ENCODE results near the gene DKKL1.
A peak's percentile ranks its signal among the peaks of the same experiment; 100 is the strongest.

The DKKL1 gene

DNA sequence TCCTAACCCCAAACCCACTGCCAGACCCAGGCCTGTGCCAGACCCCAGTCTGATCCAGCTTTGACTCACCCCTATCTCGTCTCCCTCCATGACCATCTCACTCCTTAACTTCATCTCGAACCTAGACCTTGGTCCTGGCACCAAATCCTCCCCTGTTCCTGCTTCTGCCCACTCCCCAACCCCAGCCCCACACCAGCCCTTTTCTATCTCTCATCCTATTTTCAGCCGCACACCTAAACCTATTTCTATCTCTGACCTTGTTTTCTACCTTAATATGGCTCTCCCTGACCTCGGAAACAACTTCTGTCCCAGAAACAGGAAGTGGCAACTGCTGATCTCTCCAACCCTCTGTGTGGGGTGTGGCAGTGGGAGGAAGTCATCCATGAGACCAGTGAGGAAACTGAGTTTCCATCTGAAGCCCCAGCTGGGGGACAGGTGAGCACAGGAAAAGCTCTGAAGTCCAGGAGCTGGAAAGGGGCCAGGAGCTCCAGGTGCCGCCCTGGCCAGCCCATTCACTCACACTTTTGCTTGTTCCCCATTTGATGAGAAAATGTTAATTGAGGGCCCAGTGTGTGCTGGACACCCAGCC lies 45.9 kb downstream of the DKKL1 start:
- no peaks in the 10 kb centered on the region for H3K9me3 Mint-ChIP-seq
- H3K36me3 Mint-ChIP-seq (ENCODE audit: low read depth): peaks cover 5% of the 10 kb centered on the region
- DNase-seq (ENCODE audit: low spot score): no peak
- peak overlapping the region; percentile 71 for H3K4me3 Mint-ChIP-seq
- peaks cover 53% of the 10 kb centered on the region for H3K4me1 Mint-ChIP-seq (ENCODE audit: low read depth)
- peaks cover 3% of the 10 kb centered on the region for H3K27me3 Mint-ChIP-seq (ENCODE audit: low read depth)
- peak overlapping the region; percentile 96 for H3K27ac Mint-ChIP-seq

DNA sequence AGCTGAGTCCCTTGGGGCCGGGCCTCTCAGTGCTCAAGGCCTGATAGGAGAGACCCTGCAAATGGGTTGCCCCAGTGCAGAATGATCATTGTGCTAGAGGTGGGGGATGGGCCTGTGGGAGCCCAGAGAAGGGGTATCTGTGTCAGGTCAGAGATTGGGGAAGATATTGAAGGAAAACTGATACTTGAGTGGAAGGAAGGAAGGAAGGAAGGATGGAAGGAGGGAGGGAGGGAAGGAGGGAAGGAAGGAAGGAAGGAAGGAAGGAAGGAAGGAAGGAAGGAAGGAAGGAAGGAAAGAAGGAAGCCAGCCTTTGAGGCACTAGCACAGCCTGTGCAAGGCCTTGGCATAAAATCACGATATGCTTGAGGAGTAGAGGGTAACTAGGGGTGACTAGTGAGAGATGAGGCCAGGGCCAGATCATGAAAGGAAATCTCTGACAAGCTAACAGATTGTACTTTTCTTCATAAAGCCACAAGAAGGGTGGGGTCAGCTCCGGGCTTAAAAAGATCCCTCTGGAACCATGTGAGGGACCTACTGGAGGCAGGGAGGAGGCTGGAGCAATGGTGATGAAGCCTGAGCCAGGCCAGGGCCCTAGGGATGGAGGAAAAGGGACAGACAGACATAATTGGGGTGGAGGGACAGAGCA lies 48.1 kb downstream of the DKKL1 start:
- no peak overlapping the region for H3K4me3 Mint-ChIP-seq
- H3K27ac Mint-ChIP-seq: peak overlapping the region; percentile 62
- H3K9me3 Mint-ChIP-seq: no peaks in the 10 kb centered on the region
- no peak for DNase-seq (ENCODE audit: low spot score)
- H3K36me3 Mint-ChIP-seq (ENCODE audit: low read depth): peaks cover 5% of the 10 kb centered on the region
- peaks cover 47% of the 10 kb centered on the region for H3K4me1 Mint-ChIP-seq (ENCODE audit: low read depth)
- H3K27me3 Mint-ChIP-seq (ENCODE audit: low read depth): peaks cover 6% of the 10 kb centered on the region

DNA sequence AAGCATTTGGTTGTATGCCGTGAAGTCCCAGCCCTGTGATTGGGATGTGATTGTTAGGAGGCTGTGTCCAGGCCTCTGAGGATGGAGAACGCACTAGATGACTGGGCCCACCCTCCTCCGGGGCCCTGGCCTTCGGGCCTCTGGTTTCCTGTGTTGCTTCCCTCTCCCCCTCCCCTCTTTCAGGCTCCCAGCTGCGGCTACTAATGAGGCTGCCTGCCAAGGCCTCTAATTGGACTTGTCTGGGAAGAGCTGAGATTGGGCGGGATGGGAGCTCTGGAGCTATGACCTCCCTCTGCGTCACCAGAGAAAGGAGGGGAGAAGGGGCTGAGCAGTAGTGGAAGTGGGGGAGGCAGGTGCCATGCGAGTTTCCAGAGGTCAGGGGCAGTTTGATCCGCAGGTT lies 49.7 kb downstream of the DKKL1 start:
- DNase-seq (ENCODE audit: low spot score): no peak
- peaks cover 5% of the 10 kb centered on the region for H3K36me3 Mint-ChIP-seq (ENCODE audit: low read depth)
- peaks cover 14% of the 10 kb centered on the region for H3K27me3 Mint-ChIP-seq (ENCODE audit: low read depth)
- no peak overlapping the region for H3K4me3 Mint-ChIP-seq
- no peak overlapping the region for H3K27ac Mint-ChIP-seq
- no peaks in the 10 kb centered on the region for H3K9me3 Mint-ChIP-seq
- peaks cover 33% of the 10 kb centered on the region for H3K4me1 Mint-ChIP-seq (ENCODE audit: low read depth)

DNA sequence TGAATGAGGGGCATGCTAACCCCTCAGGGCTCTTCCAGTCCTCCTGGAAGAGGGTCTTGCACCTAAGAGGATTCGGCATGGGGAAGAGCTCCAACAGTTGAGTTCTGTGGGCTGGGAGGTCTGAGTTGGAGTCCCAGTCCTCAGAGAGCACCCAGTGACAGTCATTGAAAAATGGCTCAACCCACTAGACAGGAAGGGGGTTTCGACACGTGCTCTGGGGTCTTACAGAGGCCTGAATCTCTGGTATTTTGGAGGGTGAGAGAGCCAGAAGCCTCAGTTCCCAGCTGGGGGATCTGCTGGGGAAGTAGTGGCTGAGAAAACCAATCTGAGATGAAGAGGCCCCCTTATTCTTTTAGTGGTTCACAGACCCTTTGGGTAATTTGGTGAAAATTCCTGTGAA lies 50.6 kb downstream of the DKKL1 start:
- H3K9me3 Mint-ChIP-seq: no peaks in the 10 kb centered on the region
- peaks cover 25% of the 10 kb centered on the region for H3K4me1 Mint-ChIP-seq (ENCODE audit: low read depth)
- no peak overlapping the region for H3K4me3 Mint-ChIP-seq
- no peak overlapping the region for H3K27ac Mint-ChIP-seq
- peaks cover 22% of the 10 kb centered on the region for H3K27me3 Mint-ChIP-seq (ENCODE audit: low read depth)
- H3K36me3 Mint-ChIP-seq (ENCODE audit: low read depth): peaks cover 3% of the 10 kb centered on the region
- DNase-seq (ENCODE audit: low spot score): no peak

DNA sequence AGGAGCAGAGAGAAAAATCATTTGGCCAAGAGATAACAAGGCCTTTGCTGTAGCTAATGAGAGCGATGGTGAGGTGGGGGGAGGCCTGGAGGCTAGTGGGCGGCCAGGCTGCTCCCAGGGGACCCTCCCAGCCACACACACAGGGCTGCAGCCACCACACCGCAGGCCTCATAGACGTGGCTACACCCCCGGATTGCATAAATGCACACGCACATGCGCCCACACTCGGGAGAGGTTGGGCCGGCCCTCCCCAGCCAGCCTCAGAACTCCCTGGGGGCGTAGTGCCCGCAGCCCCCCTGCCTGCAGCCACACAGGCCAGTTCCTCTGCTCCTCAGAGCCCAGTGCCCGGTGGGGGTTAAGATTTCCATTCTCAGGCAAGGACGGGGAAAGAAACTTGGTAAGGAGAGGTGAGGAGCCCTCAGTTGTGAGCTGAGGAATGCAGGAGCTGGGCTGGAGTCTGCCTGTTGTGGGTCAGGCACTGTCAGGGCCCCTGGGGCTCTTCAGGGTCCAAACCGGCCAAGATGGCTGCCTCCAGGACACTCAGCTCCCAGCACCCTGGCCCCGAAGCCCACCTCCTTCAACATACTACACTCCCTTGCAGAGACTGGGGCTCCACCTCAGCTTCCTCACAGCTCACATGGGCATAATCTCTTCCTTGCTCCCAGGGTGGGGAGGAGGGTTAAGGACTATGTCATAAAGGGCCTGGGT lies 51.6 kb downstream of the DKKL1 start:
- Mint-ChIP-seq H3K27ac (no peak overlapping the region), H3K36me3 (ENCODE audit: low read depth) (peaks cover 1% of the 10 kb centered on the region), H3K9me3 (no peaks in the 10 kb centered on the region), H3K27me3 (ENCODE audit: low read depth) (peaks cover 32% of the 10 kb centered on the region), H3K4me3 (no peak overlapping the region), H3K4me1 (ENCODE audit: low read depth) (peaks cover 15% of the 10 kb centered on the region)
- DNase-seq (ENCODE audit: low spot score): no peak

DNA sequence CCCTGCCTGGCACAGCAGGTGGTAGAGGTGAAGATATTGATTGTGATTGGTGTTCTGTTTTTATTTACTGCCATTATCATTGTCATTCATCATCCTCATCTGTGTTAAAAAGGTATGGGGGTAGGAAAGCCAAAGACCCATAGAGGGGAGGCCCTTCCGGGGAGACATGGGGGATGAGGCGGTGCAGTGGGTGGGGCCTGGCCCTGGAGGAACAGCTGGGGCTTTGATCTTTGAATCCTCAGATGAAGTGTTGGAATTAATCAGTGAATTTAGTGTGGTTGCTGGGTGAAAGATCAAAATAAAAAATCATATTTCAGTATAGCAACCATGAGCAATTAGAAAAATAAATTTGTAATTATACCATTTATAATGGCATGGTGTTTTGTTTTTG lies 52.1 kb downstream of the DKKL1 start:
- H3K27me3 Mint-ChIP-seq (ENCODE audit: low read depth): peaks cover 38% of the 10 kb centered on the region
- H3K27ac Mint-ChIP-seq: peak overlapping the region; percentile 5
- H3K4me3 Mint-ChIP-seq: no peak overlapping the region
- H3K9me3 Mint-ChIP-seq: no peaks in the 10 kb centered on the region
- peaks cover 1% of the 10 kb centered on the region for H3K36me3 Mint-ChIP-seq (ENCODE audit: low read depth)
- DNase-seq (ENCODE audit: low spot score): no peak
- H3K4me1 Mint-ChIP-seq (ENCODE audit: low read depth): peaks cover 15% of the 10 kb centered on the region

DNA sequence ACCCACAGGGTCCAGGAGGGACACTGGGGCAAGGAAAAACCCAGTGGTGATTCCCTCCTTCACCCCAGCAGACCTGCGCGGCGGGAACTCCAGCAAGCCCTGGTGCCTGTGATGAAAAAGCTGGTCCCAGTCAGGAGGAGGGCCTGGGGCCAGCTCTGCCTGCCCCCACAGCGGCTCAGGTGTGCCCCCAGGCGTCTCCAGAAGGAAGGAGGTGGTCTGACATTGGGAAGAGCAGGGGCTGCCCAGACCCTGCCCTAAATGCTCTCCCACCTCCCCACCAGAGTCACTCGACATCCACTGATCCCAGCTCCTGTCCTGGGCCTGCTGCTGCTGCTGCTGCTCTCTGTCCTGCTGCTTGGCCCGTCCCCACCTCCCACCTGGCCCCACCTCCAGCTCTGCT lies 53.4 kb downstream of the DKKL1 start:
- no peak for DNase-seq (ENCODE audit: low spot score)
- Mint-ChIP-seq H3K4me1 (ENCODE audit: low read depth) (peaks cover 9% of the 10 kb centered on the region), H3K27me3 (ENCODE audit: low read depth) (peaks cover 49% of the 10 kb centered on the region), H3K4me3 (no peak overlapping the region), H3K36me3 (ENCODE audit: low read depth) (peaks cover 4% of the 10 kb centered on the region), H3K27ac (no peak overlapping the region), H3K9me3 (no peaks in the 10 kb centered on the region)

DNA sequence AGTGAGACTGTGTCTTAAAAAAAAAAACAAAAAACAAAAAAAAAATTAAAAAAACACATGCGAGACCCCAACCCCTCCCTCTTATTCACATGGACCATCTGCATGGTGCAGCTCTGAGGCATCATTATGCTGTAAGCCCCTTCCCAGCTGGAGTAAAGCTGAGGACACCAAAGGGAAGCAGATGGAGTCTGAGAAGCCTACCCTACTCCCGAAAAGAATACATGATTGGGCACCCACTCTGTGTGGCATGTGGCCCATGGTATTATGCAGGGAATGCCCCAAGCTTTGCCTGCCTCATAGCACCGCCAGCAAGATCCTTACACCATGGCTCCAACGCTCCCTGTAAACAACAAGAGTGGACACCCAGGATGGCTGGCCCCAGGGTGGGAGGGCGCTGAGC lies 54.8 kb downstream of the DKKL1 start:
- peaks cover 55% of the 10 kb centered on the region for H3K27me3 Mint-ChIP-seq (ENCODE audit: low read depth)

DNA sequence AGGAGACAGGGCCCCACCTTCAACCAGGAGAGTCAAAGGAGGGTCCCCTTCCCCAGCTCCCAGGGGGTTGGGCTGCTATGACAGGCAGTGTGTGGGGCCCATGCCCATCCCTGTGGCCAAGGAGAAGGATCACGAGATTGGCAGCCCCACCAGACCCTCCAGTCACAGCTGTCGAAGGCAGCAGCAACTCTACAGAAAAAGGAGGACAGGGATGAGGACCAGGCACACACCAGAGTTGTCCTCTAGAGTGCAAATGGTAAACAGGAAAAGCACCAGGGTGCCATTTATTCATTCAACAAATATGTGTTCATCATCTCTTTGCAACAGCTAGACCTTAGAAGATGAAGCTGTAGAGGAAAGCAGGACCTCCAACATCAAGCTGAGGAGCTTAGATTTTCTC lies 55.5 kb downstream of the DKKL1 start:
- Mint-ChIP-seq H3K4me3 (no peak overlapping the region), H3K9me3 (no peaks in the 10 kb centered on the region), H3K4me1 (ENCODE audit: low read depth) (peaks cover 21% of the 10 kb centered on the region), H3K27me3 (ENCODE audit: low read depth) (peaks cover 62% of the 10 kb centered on the region), H3K36me3 (ENCODE audit: low read depth) (peaks cover 4% of the 10 kb centered on the region), H3K27ac (no peak overlapping the region)
- DNase-seq (ENCODE audit: low spot score): no peak

More for the DNA sequence above, 54.8 kb downstream of the DKKL1 start:
- H3K27ac Mint-ChIP-seq: no peak overlapping the region
- H3K4me3 Mint-ChIP-seq: no peak overlapping the region
- H3K36me3 Mint-ChIP-seq (ENCODE audit: low read depth): peaks cover 4% of the 10 kb centered on the region
- no peaks in the 10 kb centered on the region for H3K9me3 Mint-ChIP-seq
- no peak for DNase-seq (ENCODE audit: low spot score)
- peaks cover 14% of the 10 kb centered on the region for H3K4me1 Mint-ChIP-seq (ENCODE audit: low read depth)

DNA sequence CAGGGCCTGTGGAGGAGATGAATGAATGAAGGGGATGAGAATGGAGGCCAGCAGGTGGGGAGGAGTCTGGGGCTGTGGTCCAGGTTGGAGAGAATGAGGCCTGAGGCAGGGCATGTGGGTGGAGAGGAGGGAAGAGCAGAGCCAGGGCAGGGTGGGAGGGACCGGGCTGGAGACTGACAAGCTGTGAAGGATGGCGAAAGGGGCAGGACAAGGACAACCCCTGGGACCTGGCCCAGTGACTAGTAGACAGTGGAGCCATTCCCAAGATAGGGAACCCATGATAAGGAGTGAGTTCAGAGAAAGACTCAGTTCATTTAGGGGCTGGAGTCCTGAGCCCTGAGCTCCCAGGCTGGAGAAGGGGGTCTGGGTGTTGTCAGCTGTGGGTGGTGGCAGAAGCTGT lies 56.5 kb downstream of the DKKL1 start:
- DNase-seq (ENCODE audit: low spot score): no peak
- no peak overlapping the region for H3K27ac Mint-ChIP-seq
- peaks cover 26% of the 10 kb centered on the region for H3K4me1 Mint-ChIP-seq (ENCODE audit: low read depth)
- peak overlapping the region; percentile 27 for H3K4me3 Mint-ChIP-seq
- H3K9me3 Mint-ChIP-seq: no peaks in the 10 kb centered on the region
- peaks cover 4% of the 10 kb centered on the region for H3K36me3 Mint-ChIP-seq (ENCODE audit: low read depth)
- peaks cover 72% of the 10 kb centered on the region for H3K27me3 Mint-ChIP-seq (ENCODE audit: low read depth)

DNA sequence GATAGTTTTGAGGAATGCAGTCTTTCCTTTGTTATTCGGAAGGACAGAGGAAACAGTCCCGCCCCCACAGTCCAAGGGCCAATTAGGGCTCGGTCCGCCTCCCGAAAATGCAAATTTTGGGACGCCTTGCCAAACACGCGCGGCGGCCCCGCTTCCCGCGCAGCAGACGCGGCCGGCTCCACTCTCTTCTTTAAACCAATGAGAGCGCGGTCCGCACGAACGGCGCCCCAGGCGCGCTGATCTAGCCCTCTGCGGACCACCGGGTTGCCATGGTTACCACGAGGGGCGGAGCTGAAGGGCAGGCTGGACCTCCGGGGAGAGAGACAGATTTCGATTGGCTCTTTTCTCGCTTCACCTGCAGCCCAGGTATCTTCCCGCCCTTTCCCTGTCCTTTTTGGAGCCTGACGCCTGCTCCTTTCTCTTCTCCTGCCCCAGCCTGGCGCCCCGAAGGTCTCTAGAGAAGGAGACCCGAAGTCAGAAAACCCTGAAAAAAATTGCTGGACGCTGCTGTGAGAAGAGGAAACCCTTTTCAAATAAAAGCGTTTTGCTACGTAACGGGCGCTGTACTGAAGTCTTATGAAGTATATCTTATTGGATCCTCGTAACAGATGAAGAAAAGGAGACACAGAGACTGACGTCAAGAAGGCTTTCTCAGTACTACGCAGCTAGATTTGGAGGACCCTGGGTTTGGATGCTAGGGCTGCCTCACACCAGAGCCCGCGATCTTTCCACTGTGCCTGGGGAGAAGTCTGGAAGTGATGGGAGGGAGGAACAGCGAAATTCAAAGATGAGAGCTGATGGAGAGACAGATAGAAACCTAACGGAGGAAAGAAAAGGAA lies 57.6 kb downstream of the DKKL1 start:
- no peaks in the 10 kb centered on the region for H3K9me3 Mint-ChIP-seq
- peaks cover 81% of the 10 kb centered on the region for H3K27me3 Mint-ChIP-seq (ENCODE audit: low read depth)
- peaks cover 4% of the 10 kb centered on the region for H3K36me3 Mint-ChIP-seq (ENCODE audit: low read depth)
- H3K27ac Mint-ChIP-seq: peak overlapping the region; percentile 46
- peak overlapping the region; percentile 60 for H3K4me3 Mint-ChIP-seq
- peak; percentile 58 for DNase-seq (ENCODE audit: low spot score)
- H3K4me1 Mint-ChIP-seq (ENCODE audit: low read depth): peaks cover 27% of the 10 kb centered on the region

DNA sequence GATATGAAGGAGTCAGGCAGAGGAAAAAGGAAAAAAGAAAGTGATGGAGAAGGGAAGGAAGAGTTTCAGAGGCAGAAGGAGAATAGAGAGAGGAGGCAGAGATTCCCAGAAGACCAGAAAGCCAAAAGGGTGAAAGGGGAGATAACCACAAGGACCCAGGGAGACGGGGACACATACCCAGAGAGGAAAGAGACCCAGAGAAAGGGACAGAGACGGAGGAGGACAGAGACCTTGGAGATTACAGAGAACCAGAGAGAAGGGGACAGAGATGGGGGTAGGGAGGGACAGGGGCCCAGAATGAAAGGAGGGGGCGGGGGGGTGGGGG lies 58.2 kb downstream of the DKKL1 start:
- peaks cover 4% of the 10 kb centered on the region for H3K36me3 Mint-ChIP-seq (ENCODE audit: low read depth)
- H3K27ac Mint-ChIP-seq: peak overlapping the region; percentile 46
- H3K9me3 Mint-ChIP-seq: no peaks in the 10 kb centered on the region
- H3K27me3 Mint-ChIP-seq (ENCODE audit: low read depth): peaks cover 86% of the 10 kb centered on the region
- H3K4me1 Mint-ChIP-seq (ENCODE audit: low read depth): peaks cover 32% of the 10 kb centered on the region
- no peak for DNase-seq (ENCODE audit: low spot score)
- H3K4me3 Mint-ChIP-seq: peak overlapping the region; percentile 60

DNA sequence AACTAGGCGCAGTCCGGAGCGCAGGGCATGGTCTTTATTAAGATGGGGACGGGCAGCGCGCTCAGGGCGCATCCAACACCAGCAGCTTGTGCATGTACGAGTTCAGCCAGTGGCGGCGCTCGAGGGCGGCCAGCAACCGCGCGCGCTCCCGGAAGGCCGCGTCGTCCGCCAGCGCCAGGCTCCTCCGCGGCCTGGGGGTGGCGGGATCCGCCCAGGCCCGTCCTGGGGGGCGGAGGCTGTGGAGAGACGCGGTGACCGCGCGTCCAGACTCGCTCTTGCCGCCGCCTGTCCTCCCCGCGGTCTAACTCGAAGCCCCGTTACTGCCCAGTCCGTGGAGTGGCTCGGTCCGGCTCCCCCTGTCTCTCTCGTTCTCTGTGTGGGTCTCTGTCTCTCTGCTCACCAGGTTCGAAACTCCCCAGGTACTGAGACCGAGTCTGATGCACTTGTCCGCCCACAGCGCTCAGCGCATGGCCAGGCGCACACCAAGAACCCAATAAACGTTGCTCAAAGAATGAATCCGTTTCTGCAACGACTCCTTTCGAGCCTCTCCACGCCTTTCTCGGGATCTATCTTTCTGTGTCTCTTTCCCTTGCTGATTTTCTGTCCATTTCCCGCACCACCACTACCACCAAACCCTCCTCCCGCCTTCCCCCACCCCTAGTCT lies 58.9 kb downstream of the DKKL1 start:
- H3K36me3 Mint-ChIP-seq (ENCODE audit: low read depth): peaks cover 4% of the 10 kb centered on the region
- H3K4me3 Mint-ChIP-seq: peak overlapping the region; percentile 77
- H3K27ac Mint-ChIP-seq: peak overlapping the region; percentile 8
- H3K9me3 Mint-ChIP-seq: no peaks in the 10 kb centered on the region
- H3K27me3 Mint-ChIP-seq (ENCODE audit: low read depth): peaks cover 92% of the 10 kb centered on the region
- H3K4me1 Mint-ChIP-seq (ENCODE audit: low read depth): peaks cover 37% of the 10 kb centered on the region
- peak; percentile 68 for DNase-seq (ENCODE audit: low spot score)

All from T-helper 2 cell treated with Interferon-gamma antibody and Interleukin-4, amounts not matched to agents 5 μg/mL and 100 μg/mL, for 36 hours (primary cell).